WTC11 (cell line): Measurements from ENCODE around the gene ITPR3. TPM values are rescaled to one million over a fixed set of nuclear protein-coding genes. Genes with fewer than 3 reads are reported as not detected.

Source experiments
- ATAC-seq: fragments of 200-7000 bp; cut with Tn5 transposase; 2 replicates; pipeline ENCODE4 v1.10.0; 2021; ENCODE audit warnings: mild to moderate bottlenecking, moderate library complexity
- CTCF ChIA-PET: fragments of 300-600 bp; sonication (Branson Sonifier 250); formaldehyde crosslinking; loops from one replicate; lab custom pipeline; 2021; ENCODE audit warnings: antibody characterized with exemption; lab: Charles Lee
- POLR2A ChIA-PET: fragments of 350-600 bp; sonication (Branson Sonifier 250); formaldehyde crosslinking; loops from one replicate; lab custom pipeline; 2021; ENCODE audit warnings: antibody characterized with exemption; lab: Charles Lee
- DNase-seq: peaks from one replicate; pipeline ENCODE4 v3.0.0; 2021; ENCODE audit warnings: low spot score
- H3K27ac Mint-ChIP-seq: 2 replicates; pipeline ENCODE4 v1.8.0; 2021; ENCODE audit warnings: mixed read lengths
- H3K27me3 Mint-ChIP-seq: 2 replicates; pipeline ENCODE4 v1.8.0; 2021; ENCODE audit warnings: low read depth, mild to moderate bottlenecking, moderate library complexity, mixed read lengths
- H3K36me3 Mint-ChIP-seq: 2 replicates; pipeline ENCODE4 v1.8.0; 2021; ENCODE audit warnings: mixed read lengths
- H3K4me1 Mint-ChIP-seq: 2 replicates; pipeline ENCODE4 v1.8.0; 2022; ENCODE audit warnings: mixed read lengths
- H3K4me3 Mint-ChIP-seq: 2 replicates; pipeline ENCODE4 v1.8.0; 2021; ENCODE audit warnings: mild to moderate bottlenecking, moderate library complexity, mixed read lengths
- H3K9me3 Mint-ChIP-seq: 2 replicates; pipeline ENCODE4 v1.8.0; 2021; ENCODE audit warnings: mixed read lengths
- CREB1 ChIP-seq: sonication (generic); formaldehyde crosslinking; IDR thresholded peaks from 2 replicates; pipeline ENCODE4 v1.8.0; 2023; ENCODE audit warnings: mild to moderate bottlenecking, missing genetic modification reagents
- CREM ChIP-seq: sonication (generic); formaldehyde crosslinking; IDR thresholded peaks from 2 replicates; pipeline ENCODE4 v1.8.1; 2022; ENCODE audit warnings: mild to moderate bottlenecking, missing genetic modification reagents, moderate library complexity
- EMX1 ChIP-seq: fragments of 250-450 bp; sonication (Bioruptor Pico); IDR thresholded peaks from 2 replicates; pipeline ENCODE4 v1.8.0; 2021; ENCODE audit warnings: mild to moderate bottlenecking
- ETV6 ChIP-seq: sonication (generic); formaldehyde crosslinking; IDR thresholded peaks from 2 replicates; pipeline ENCODE4 v1.8.1; 2022; ENCODE audit warnings: mild to moderate bottlenecking, missing genetic modification reagents
- FOXP1 ChIP-seq: sonication (generic); formaldehyde crosslinking; IDR thresholded peaks from 2 replicates; pipeline ENCODE4 v1.8.0; 2022; ENCODE audit warnings: missing genetic modification reagents, mild to moderate bottlenecking, moderate library complexity, borderline replicate concordance
- MYBL2 ChIP-seq: sonication (generic); formaldehyde crosslinking; IDR thresholded peaks from 2 replicates; pipeline ENCODE4 v1.8.1; 2023; ENCODE audit warnings: mild to moderate bottlenecking, moderate library complexity, missing genetic modification reagents
- OVOL2 ChIP-seq: fragments of 250-450 bp; sonication (Bioruptor Pico); IDR thresholded peaks from 2 replicates; pipeline ENCODE4 v1.9.0; 2021; ENCODE audit warnings: mild to moderate bottlenecking, borderline replicate concordance
- SOX15 ChIP-seq: fragments of 250-450 bp; sonication (Bioruptor Pico); IDR thresholded peaks from 2 replicates; pipeline ENCODE4 v1.9.0; 2021; ENCODE audit warnings: mild to moderate bottlenecking
- SP1 ChIP-seq: sonication (generic); formaldehyde crosslinking; conservative IDR thresholded peaks from 2 replicates; pipeline ENCODE4 v1.8.1; 2022; ENCODE audit warnings: missing genetic modification reagents
- ZNF317 ChIP-seq: sonication (generic); formaldehyde crosslinking; IDR thresholded peaks from 2 replicates; pipeline ENCODE4 v1.8.1; 2023; ENCODE audit warnings: low read depth, mild to moderate bottlenecking, moderate library complexity, missing genetic modification reagents, borderline replicate concordance
- total RNA-seq: library from RNA; stranded (reverse); gene quantifications from 3 replicates; pipeline ENCODE4 v1.2.3, GENCODE V29; 2021
- TF ChIP-seq, protein P1 (sequence below): sonication (generic); formaldehyde crosslinking; IDR thresholded peaks from 2 replicates; pipeline ENCODE4 v1.8.1; 2023; ENCODE audit warnings: mild to moderate bottlenecking, missing genetic modification reagents, moderate library complexity
- TF ChIP-seq, protein P2 (sequence below): sonication (generic); formaldehyde crosslinking; IDR thresholded peaks from 2 replicates; pipeline ENCODE4 v1.8.1; 2023; ENCODE audit warnings: mild to moderate bottlenecking, missing genetic modification reagents
- TF ChIP-seq, protein P3 (sequence below): sonication (generic); formaldehyde crosslinking; conservative IDR thresholded peaks from 2 replicates; pipeline ENCODE4 v1.8.1; 2023; ENCODE audit warnings: mild to moderate bottlenecking, low read depth, missing genetic modification reagents, moderate library complexity
- TF ChIP-seq, protein P4 (sequence below): fragments of 250-450 bp; sonication (Bioruptor Pico); IDR thresholded peaks from 2 replicates; pipeline ENCODE4 v2.1.2; 2022; ENCODE audit warnings: mild to moderate bottlenecking, moderate library complexity
- TF ChIP-seq, protein P5 (sequence below): sonication (generic); formaldehyde crosslinking; IDR thresholded peaks from 2 replicates; pipeline ENCODE4 v1.8.0; 2022; ENCODE audit warnings: mild to moderate bottlenecking, missing genetic modification reagents

ITPR3 gene
- total RNA-seq, 1 experiment from 2014 or later, result 47.3 TPM

DNA sequence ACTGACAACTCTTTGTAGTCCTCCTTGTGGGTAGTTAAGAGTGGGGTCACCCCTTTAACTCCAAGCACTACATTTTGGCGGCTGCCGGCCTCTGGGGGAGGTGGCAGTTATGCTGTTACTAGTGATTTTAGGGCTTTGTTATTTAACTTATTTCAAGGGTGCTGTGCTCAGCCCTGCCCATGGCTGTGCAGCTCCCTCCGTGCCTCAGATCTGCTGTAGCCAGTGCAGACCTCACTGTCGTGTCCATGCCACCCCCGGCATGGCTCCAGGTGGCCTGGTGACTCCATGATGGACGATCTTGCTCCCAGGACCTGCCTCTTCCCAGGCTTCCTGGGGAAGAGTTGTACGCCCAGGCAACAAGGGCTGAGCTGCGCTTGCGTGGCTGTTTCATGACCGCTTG is 75.0 kb downstream of the ITPR3 start (continued):
- TF ChIP-seq, protein P1, sequence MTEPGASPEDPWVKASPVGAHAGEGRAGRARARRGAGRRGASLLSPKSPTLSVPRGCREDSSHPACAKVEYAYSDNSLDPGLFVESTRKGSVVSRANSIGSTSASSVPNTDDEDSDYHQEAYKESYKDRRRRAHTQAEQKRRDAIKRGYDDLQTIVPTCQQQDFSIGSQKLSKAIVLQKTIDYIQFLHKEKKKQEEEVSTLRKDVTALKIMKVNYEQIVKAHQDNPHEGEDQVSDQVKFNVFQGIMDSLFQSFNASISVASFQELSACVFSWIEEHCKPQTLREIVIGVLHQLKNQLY (CRISPR knock-in tag), result no peak
- TF ChIP-seq CREB1 (no peak), FOXP1 (no peak), SOX15 (CRISPR knock-in tag) (no peak), CREM (CRISPR knock-in tag) (no peak), OVOL2 (CRISPR knock-in tag) (no peak), EMX1 (CRISPR knock-in tag) (no peak), MYBL2 (CRISPR knock-in tag) (no peak)
- TF ChIP-seq, protein P2, sequence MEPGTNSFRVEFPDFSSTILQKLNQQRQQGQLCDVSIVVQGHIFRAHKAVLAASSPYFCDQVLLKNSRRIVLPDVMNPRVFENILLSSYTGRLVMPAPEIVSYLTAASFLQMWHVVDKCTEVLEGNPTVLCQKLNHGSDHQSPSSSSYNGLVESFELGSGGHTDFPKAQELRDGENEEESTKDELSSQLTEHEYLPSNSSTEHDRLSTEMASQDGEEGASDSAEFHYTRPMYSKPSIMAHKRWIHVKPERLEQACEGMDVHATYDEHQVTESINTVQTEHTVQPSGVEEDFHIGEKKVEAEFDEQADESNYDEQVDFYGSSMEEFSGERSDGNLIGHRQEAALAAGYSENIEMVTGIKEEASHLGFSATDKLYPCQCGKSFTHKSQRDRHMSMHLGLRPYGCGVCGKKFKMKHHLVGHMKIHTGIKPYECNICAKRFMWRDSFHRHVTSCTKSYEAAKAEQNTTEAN, result no peak
- TF ChIP-seq, protein P3, sequence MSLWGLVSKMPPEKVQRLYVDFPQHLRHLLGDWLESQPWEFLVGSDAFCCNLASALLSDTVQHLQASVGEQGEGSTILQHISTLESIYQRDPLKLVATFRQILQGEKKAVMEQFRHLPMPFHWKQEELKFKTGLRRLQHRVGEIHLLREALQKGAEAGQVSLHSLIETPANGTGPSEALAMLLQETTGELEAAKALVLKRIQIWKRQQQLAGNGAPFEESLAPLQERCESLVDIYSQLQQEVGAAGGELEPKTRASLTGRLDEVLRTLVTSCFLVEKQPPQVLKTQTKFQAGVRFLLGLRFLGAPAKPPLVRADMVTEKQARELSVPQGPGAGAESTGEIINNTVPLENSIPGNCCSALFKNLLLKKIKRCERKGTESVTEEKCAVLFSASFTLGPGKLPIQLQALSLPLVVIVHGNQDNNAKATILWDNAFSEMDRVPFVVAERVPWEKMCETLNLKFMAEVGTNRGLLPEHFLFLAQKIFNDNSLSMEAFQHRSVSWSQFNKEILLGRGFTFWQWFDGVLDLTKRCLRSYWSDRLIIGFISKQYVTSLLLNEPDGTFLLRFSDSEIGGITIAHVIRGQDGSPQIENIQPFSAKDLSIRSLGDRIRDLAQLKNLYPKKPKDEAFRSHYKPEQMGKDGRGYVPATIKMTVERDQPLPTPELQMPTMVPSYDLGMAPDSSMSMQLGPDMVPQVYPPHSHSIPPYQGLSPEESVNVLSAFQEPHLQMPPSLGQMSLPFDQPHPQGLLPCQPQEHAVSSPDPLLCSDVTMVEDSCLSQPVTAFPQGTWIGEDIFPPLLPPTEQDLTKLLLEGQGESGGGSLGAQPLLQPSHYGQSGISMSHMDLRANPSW, result no peak

DNA sequence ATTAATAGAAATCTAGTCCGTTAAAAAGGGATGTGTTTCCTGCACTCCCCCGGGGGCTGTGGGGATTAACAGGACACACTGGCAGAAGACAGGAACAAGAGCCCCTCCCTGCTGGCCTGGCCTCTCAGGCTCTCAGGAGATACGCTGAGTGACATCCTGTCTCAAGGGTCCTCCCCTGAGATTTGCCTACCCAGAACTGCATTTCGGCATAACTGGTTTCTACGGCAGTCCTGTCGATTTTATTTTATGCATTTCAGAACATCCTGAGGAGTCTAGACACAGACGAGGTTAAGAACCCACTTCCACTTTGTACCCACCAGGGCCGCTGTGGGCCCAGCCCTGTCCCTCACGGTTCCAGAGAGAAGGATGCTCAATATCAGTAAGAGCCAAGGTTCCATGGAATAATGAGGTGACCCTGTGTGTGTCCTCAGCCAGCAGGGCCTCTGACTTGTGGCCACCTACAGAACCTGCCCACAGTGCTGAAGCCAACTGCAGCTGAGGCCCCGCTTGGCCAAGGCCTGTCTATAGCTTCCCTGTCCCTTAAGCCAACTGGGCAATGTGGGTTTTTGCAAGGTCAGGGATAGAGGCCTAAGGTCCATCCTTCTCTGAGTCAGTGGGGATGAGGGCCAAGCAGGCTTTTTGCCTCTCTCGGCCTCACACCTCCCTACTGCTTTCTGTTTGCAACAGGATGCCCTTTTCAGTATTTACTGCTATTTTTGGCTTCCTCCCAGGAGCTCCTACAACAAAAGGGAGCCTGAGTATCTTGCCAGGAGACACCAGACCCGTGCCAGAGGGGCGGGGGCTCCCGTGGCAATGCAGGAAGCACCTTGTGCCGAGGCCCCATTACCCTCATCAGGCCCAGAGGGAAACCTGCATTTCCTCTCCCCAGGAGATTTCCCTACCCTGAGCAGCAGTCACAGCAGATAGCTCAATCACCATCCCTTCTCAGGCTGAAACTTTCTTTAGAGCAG is 75.7 kb downstream of the ITPR3 start:
- H3K4me3 Mint-ChIP-seq, result no peak overlapping the region
- H3K27me3 Mint-ChIP-seq, result no peaks in the 10 kb centered on the region
- peaks cover 54% of the 10 kb centered on the region for H3K36me3 Mint-ChIP-seq
- POLR2A ChIA-PET, result no interaction called here
- TF ChIP-seq ETV6 (CRISPR knock-in tag) (0 out of 2 replicates have a peak, but pooled peaks have one; percentile 27), SP1 (CRISPR knock-in tag) (no peak), ZNF317 (CRISPR knock-in tag) (no peak)
- TF ChIP-seq, protein P4, sequence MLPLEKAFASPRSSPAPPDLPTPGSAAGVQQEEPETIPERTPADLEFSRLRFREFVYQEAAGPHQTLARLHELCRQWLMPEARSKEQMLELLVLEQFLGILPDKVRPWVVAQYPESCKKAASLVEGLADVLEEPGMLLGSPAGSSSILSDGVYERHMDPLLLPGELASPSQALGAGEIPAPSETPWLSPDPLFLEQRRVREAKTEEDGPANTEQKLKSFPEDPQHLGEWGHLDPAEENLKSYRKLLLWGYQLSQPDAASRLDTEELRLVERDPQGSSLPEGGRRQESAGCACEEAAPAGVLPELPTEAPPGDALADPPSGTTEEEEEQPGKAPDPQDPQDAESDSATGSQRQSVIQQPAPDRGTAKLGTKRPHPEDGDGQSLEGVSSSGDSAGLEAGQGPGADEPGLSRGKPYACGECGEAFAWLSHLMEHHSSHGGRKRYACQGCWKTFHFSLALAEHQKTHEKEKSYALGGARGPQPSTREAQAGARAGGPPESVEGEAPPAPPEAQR, result no peak
- TF ChIP-seq, protein P5, sequence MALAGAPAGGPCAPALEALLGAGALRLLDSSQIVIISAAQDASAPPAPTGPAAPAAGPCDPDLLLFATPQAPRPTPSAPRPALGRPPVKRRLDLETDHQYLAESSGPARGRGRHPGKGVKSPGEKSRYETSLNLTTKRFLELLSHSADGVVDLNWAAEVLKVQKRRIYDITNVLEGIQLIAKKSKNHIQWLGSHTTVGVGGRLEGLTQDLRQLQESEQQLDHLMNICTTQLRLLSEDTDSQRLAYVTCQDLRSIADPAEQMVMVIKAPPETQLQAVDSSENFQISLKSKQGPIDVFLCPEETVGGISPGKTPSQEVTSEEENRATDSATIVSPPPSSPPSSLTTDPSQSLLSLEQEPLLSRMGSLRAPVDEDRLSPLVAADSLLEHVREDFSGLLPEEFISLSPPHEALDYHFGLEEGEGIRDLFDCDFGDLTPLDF (CRISPR knock-in tag), result no peak
- H3K27ac Mint-ChIP-seq, result peak overlapping the region; percentile 53
- ATAC-seq, result no peak
- no peak for DNase-seq
- peaks cover 19% of the 10 kb centered on the region for H3K4me1 Mint-ChIP-seq
- no peaks in the 10 kb centered on the region for H3K9me3 Mint-ChIP-seq
- CTCF ChIA-PET, result interaction anchor here (0.6 to 2.5 kb wide), 7 partner anchors 14 to 1361 kb away, joined by 3 to 8 read pairs (median 5); partner anchors contain the start of gene UQCC2

DNA sequence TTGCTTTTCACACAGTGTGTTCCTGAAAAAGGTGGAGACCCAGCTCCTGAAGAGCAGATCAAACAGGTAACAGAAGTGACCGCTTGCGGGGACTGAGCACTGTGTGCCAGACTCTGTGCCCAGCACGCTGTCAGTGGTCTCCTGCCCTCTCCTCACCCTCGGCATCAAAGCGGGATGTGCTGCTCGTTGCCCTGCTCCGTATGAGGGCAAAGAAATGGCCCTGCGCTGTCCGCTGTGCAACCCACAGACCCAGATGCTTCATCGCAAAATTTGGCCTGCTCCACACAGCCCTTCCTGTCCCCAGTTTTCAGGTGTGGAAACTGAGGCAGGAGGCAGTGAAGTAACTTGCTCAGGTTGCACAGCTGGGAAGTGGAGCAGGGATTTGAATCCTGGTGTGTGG is 76.7 kb downstream of the ITPR3 start:
- Mint-ChIP-seq H3K9me3 (no peaks in the 10 kb centered on the region), H3K27ac (peak overlapping the region; percentile 37), H3K36me3 (peaks cover 49% of the 10 kb centered on the region), H3K4me1 (peaks cover 19% of the 10 kb centered on the region), H3K27me3 (no peaks in the 10 kb centered on the region)
- POLR2A ChIA-PET, result no interaction called here
- DNase-seq (no peak), ATAC-seq (no peak)
- TF ChIP-seq, protein P1 (CRISPR knock-in tag), result no peak
- TF ChIP-seq, all 79 proteins: peak for 0
- CTCF ChIA-PET, result interaction anchor here (1.0 to 2.5 kb wide), 6 partner anchors 13 to 114 kb away, joined by 3 to 8 read pairs (median 6); partner anchors contain the start of gene UQCC2
- H3K4me3 Mint-ChIP-seq, result no peak overlapping the region
